HG03354 (cell line): ENCODE data around the gene RNF207.
A peak's percentile ranks its signal among the peaks of the same experiment; 100 is the strongest.

ENCODE experiments used
- ATAC-seq: cut with Tn5 transposase; IDR thresholded peaks from one replicate; pipeline ENCODE4 v1.9.1; 2021; ENCODE audit warnings: mild to moderate bottlenecking; ENCODE audit not compliant: unreplicated experiment, poor library complexity, severe bottlenecking

Gene RNF207

DNA sequence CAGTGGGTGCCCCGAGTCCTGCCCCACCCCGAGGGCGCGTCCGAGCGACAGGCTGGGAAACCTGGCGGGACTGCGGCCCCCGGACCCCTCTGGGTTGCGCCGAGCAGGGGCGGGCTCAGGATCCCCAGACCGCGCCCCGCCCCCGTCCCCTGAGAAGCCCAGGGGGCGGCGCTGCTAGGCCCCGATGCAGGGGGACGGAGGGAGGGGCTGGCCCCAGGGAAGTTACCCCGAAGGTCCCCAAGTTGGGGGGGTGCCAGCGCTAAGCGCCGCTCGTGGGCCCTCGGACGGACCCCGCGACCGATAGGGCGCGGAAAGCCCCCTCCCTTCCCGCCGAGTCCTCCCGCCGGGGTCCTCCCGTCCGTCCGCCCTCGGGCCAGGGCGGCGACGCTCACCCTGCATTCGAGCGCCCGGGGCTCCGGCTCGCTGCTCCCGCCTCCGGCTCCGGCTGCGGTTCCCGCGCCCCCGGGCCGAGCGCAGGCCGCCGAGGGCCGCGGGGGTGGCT, 54.6 kb downstream of the RNF207 start:
- peak; percentile 27 for ATAC-seq

GRCh38 chr1:6260961-6261614, 55.2 kb downstream of the RNF207 start, which contains the start of gene GPR153:
Gene GPR153, minus strand, starts transcription at chr1:6261098. Its CDS starts 6,193 bp downstream, at chr1:6254905.
- peak; percentile 38 for ATAC-seq

- ATAC-seq = no peak
These were observed 55.7 kb downstream of the RNF207 start for GRCh38 chr1:6261615-6261995.

DNA sequence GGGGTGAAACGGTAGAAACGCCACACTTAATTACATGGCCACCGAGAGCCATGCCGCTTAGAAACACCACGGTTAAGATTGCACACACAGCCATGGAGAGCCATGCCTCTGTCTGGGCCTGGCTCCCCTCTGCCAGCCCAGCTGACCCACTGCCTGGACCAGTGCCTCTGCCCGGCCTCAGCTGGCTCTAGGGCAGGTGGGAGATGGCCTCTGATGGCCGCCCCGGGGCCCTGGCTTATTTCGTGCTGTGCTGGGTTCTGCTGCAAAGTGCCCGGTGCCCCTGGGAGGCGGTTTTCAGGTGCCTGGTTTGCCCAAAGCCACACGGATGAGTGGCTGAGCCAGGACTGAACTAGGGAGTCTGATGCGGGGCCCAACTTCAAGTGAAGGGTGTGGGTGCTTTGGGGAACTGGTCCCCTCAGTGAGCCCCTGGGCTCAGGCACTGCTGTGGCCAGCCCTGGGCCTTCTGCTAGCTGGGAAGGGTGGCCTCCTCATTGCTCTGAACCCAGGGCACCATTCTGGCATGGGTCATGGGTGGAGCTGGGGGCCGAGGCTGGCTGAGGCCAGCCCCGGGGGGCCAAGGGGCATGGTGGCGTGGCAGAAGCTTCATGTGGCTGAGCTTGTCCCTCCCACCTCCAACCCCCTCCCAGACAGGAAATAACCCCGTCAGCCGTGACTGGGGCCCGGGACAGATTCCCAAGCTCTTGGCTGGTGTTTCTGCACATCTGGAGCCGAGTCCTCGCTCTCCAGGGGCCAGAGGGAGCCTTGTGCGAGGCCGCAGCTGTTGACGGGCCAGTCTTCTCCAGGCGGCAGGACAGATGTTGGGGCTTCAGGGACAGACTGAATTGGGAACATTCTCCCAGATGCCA, 56.9 kb downstream of the RNF207 start:
- ATAC-seq = no peak

GRCh38 chr1:6263716-6264115, 57.8 kb downstream of the RNF207 start:
- no peak for ATAC-seq

DNA sequence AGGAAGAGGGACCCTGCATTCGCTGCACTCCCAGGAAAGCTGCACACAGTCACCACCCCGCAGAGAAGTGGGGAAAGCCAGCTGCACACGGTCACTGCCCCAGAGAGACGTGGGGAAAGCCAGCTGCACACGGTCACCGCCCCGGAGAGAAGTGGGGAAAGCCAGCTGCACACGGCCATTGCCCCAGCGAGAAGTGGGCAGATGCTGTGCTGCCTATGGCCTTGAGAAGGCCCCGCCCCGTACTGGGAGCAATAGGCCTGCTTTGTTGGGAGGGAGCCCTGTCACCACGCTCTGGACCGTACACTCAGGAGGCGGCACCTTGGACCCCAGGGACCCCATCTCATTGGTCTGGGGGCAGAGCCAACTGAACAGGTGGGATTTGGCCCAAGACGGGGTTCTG, 59.2 kb downstream of the RNF207 start:
- ATAC-seq = no peak

- ATAC-seq = no peak
These were observed 60.7 kb downstream of the RNF207 start for GRCh38 chr1:6266641-6267040.

- no peak for ATAC-seq
These were observed 61.9 kb downstream of the RNF207 start for GRCh38 chr1:6267686-6268322.

GRCh38 chr1:6268415-6268814, 62.5 kb downstream of the RNF207 start:
- ATAC-seq = no peak

DNA sequence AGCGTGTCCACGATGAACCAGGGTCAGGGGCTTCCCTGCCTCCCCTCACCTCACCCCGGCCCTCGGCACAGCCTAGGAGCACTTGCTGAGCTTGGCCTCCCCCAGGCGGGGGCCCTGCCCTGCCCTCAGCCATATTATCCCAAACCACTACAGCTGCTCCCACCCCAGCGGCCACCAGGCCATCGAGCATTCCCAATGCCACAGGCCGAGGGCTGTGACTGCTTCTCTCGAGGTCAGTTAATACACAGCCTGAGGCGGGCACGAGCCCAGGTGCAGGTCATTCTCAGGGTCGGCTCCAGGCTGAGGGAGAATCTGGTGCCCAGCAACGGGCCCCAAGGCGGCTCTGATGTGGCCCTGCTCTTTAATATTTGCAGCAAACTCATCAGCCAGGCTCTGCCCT, 63.4 kb downstream of the RNF207 start:
- ATAC-seq = no peak

DNA sequence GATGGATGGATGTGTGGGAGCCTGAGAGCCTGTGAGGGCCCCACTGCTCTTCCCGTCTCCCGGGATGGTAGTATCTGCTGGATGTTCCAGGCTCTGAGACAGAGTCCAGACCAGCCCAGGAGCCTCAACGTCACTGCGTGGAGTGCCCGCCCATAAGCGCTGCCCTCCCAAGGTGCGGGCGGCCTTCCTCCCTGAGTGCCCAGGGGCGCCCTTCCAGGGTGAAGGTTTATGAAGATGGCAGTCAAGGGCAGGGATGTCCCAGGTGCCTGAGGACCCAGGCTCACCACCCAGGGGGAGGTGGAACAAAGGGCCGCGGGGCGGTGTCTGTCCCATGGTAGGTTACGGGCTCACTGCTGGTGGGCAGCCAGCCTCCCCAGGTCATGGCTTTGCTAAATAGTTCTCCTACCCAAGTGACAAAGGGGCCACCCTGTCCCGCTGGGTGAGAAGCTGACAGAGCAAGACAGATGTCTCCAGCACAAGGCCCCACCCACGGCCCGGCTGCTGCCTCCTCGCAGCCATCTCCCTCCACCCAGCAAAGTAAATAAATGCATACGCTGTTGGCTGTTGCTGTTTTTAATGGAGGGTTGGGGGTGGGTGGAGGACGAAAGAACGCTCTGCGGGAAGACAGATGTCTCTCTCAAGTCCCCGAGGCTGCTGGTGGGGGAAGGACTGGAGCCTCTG, 63.9 kb downstream of the RNF207 start:
- no peak for ATAC-seq

GRCh38 chr1:6270401-6270800, 64.5 kb downstream of the RNF207 start:
- ATAC-seq = no peak
